GM23248 (cell line): Measurements from ENCODE around the gene MFSD6. TPM values are rescaled to one million over a fixed set of nuclear protein-coding genes. Genes with fewer than 3 reads are reported as not detected.

Source experiments
- DNase-seq: peaks from one replicate; pipeline ENCODE4 v3.0.0-alpha.2; 2015
- H2AFZ ChIP-seq: fragments of 200-600 bp; sonication (generic); 2 replicates; pipeline ENCODE4 v1.6.1; 2016; ENCODE audit warnings: antibody characterized with exemption
- H3F3A ChIP-seq: fragments of 200-600 bp; sonication (generic); 2 replicates; pipeline ENCODE4 v1.6.1; 2016; ENCODE audit warnings: mild to moderate bottlenecking, antibody characterized with exemption, mixed run types; ENCODE audit not compliant: insufficient read depth
- H3K27ac ChIP-seq: fragments of 200-600 bp; sonication (generic); 2 replicates; pipeline ENCODE4 v1.5.1; 2016; ENCODE audit warnings: mild to moderate bottlenecking
- H3K27me3 ChIP-seq: fragments of 200-600 bp; sonication (generic); replicated peaks from 2 replicates; pipeline ENCODE4 v1.6.1; 2016; ENCODE audit warnings: mild to moderate bottlenecking; ENCODE audit not compliant: insufficient read depth
- H3K36me3 ChIP-seq: fragments of 200-600 bp; sonication (generic); 2 replicates; pipeline ENCODE4 v1.6.1; 2016; ENCODE audit warnings: low read depth, mild to moderate bottlenecking
- H3K4me1 ChIP-seq: fragments of 200-600 bp; sonication (generic); 2 replicates; pipeline ENCODE4 v1.6.1; 2016; ENCODE audit warnings: mild to moderate bottlenecking; ENCODE audit not compliant: insufficient read depth
- H3K4me2 ChIP-seq: fragments of 200-600 bp; sonication (generic); one replicate; pipeline ENCODE4 v1.6.1; 2016; ENCODE audit warnings: mild to moderate bottlenecking; ENCODE audit not compliant: unreplicated experiment
- H3K4me3 ChIP-seq: fragments of 200-600 bp; sonication (generic); 2 replicates; pipeline ENCODE4 v1.5.1; 2016; ENCODE audit warnings: mild to moderate bottlenecking
- H3K79me2 ChIP-seq: fragments of 200-600 bp; sonication (generic); 2 replicates; pipeline ENCODE4 v1.6.1; 2016; ENCODE audit warnings: mild to moderate bottlenecking; ENCODE audit not compliant: insufficient read depth
- H3K9ac ChIP-seq: fragments of 200-600 bp; sonication (generic); 2 replicates; pipeline ENCODE4 v1.6.1; 2016; ENCODE audit warnings: mild to moderate bottlenecking
- H3K9me2 ChIP-seq: fragments of 200-600 bp; sonication (generic); 2 replicates; pipeline ENCODE4 v1.6.1; 2016; ENCODE audit warnings: mixed run types, mild to moderate bottlenecking, moderate library complexity; ENCODE audit not compliant: insufficient read depth
- H3K9me3 ChIP-seq: fragments of 200-600 bp; sonication (generic); one replicate; pipeline ENCODE4 v1.6.1; 2017; ENCODE audit warnings: low read depth
- H4K20me1 ChIP-seq: fragments of 200-600 bp; sonication (generic); 2 replicates; pipeline ENCODE4 v1.6.0; 2016; ENCODE audit not compliant: insufficient read depth
- EZH2 ChIP-seq: fragments of 200-600 bp; sonication (generic); IDR thresholded peaks from 2 replicates; pipeline ENCODE4 v1.6.1; 2018; ENCODE audit warnings: antibody characterized with exemption, mild to moderate bottlenecking; ENCODE audit not compliant: insufficient read depth, poor library complexity, severe bottlenecking
- EZH2phosphoT487 ChIP-seq: fragments of 200-600 bp; sonication (generic); IDR thresholded peaks from 2 replicates; pipeline ENCODE4 v1.6.1; 2018; ENCODE audit warnings: antibody characterized with exemption, moderate library complexity, mild to moderate bottlenecking, low read depth; ENCODE audit not compliant: insufficient read depth
- WGBS, 2 experiments: methylation state at CpG; one replicate each; pipeline ENCODE4 v1.1.6; 2015 to 2017; ENCODE audit warnings: low lambda C conversion rate in 2 of 2, low coverage in 1 of 2; ENCODE audit errors: missing lambda C conversion rate in 2 of 2; 5-methylcytosine and 5-hydroxymethylcytosine counted together
- in situ Hi-C: fragments of 300-500 bp; cut with MboI; formaldehyde crosslinking; loops from 2 replicates; pipeline ENCODE4 v1.15.0; 2020
- polyA plus RNA-seq: library from polyadenylated mRNA; unstranded; fragments of >200 nt; fragmentation: Nextera tagmentation; extraction: Ambion mirVana; gene quantifications from 2 replicates; pipeline ENCODE4 v1.2.1, GENCODE V29; 2016
- total RNA-seq: library from RNA; depleted of rRNA; stranded (reverse); fragments of >200 nt; shearing (Covaris generic); gene quantifications from 2 replicates; pipeline ENCODE4 v1.2.3, GENCODE V29; 2014

MFSD6 gene
- total and polyA plus RNA-seq, 2 experiments from 2014 or later, result 3.2 to 6.7 TPM

GRCh38 chr2:190460487-190460886, 52.3 kb downstream of the MFSD6 start:
- Histone ChIP-seq H3K36me3 (no peaks in the 10 kb centered on the region), H3K27ac (no peak overlapping the region), H4K20me1 (no peaks in the 10 kb centered on the region), H3F3A (no peaks in the 10 kb centered on the region), H3K4me2 (no peak overlapping the region), H3K9me3 (no peaks in the 10 kb centered on the region), H3K27me3 (no peaks in the 10 kb centered on the region), H3K79me2 (no peaks in the 10 kb centered on the region), H2AFZ (no peak overlapping the region), H3K9ac (no peak overlapping the region), H3K9me2 (no peaks in the 10 kb centered on the region), H3K4me1 (no peaks in the 10 kb centered on the region), H3K4me3 (no peak overlapping the region)
- WGBS, 2 experiments, result 65 to 68% methylated on average over 5 of the region's 5 CpGs
- DNase-seq, result no peak
- TF ChIP-seq EZH2phosphoT487, result no peak
- no peak for TF ChIP-seq EZH2
- in situ Hi-C loops, result no loop called here

DNA sequence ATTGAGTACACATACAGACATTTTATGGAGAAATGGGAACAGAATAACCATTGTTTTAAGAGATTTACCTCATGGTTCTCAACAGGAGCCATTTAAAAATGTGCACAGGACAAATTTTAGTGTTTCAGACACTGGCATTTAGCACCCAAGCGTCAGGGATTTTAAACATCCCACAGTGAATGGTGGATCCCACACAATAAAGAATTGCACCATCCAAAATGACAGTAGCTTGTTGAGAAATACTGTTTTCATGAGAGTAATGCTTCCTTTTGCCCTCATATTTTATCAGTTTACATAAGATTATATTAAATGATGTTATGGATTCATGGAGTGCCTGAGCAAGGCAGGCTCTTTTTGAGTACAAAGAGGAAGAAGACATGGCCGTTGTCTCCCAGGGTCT, 54.0 kb downstream of the MFSD6 start:
- Histone ChIP-seq H3K9me3 (no peaks in the 10 kb centered on the region), H3K79me2 (no peaks in the 10 kb centered on the region), H3K4me2 (no peak overlapping the region), H3K9ac (no peak overlapping the region), H4K20me1 (no peaks in the 10 kb centered on the region), H3K9me2 (no peaks in the 10 kb centered on the region), H3K4me1 (peaks cover 10% of the 10 kb centered on the region), H3K27ac (no peak overlapping the region), H3K36me3 (no peaks in the 10 kb centered on the region), H2AFZ (no peak overlapping the region), H3K27me3 (no peaks in the 10 kb centered on the region), H3F3A (no peaks in the 10 kb centered on the region), H3K4me3 (no peak overlapping the region)
- TF ChIP-seq EZH2phosphoT487 (no peak), EZH2 (no peak)
- DNase-seq, result no peak
- in situ Hi-C loops, result no loop called here
- WGBS, 2 experiments, result 64 to 69% methylated on average over 2 of the region's 2 CpGs

DNA sequence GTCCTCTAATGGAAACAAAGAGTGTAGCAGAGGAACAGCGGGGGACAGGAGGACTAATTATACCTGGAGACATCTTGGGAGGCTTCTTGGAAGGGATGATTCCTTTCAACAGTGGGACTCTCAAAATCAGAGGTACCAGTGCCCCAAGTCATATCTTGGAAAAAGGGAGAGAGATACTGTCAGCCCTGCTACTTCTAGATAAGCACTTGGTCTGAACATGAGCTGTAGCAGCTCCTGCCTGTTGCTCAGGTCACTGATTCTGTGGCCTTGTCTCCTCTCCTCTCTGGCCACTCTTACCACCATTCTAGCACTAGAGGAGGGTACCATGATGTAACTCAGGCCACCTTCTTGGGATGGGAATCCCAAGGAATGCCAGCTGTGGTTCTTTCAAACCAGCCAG, 54.5 kb downstream of the MFSD6 start:
- Histone ChIP-seq H2AFZ (no peak overlapping the region), H3K4me1 (peaks cover 14% of the 10 kb centered on the region), H3K4me3 (no peak overlapping the region), H3K9ac (no peak overlapping the region), H3K79me2 (no peaks in the 10 kb centered on the region), H3K27me3 (no peaks in the 10 kb centered on the region), H3K27ac (no peak overlapping the region), H3F3A (peaks cover under 1% of the 10 kb centered on the region), H3K9me3 (no peaks in the 10 kb centered on the region), H3K36me3 (no peaks in the 10 kb centered on the region), H3K4me2 (no peak overlapping the region), H3K9me2 (no peaks in the 10 kb centered on the region), H4K20me1 (no peaks in the 10 kb centered on the region)
- DNase-seq, result no peak
- in situ Hi-C loops, result no loop called here
- TF ChIP-seq EZH2phosphoT487, result no peak
- WGBS, 2 experiments, result 93 to 100% methylated on average over 1 of the region's 1 CpG

GRCh38 chr2:190465060-190465459, 56.9 kb downstream of the MFSD6 start:
- no peaks in the 10 kb centered on the region for H3K9me2 ChIP-seq
- H3K27ac ChIP-seq, result no peak overlapping the region
- H3K4me3 ChIP-seq, result no peak overlapping the region
- no peak overlapping the region for H3K4me2 ChIP-seq
- peaks cover 19% of the 10 kb centered on the region for H3F3A ChIP-seq
- H3K4me1 ChIP-seq, result peaks cover 38% of the 10 kb centered on the region
- in situ Hi-C loops, result no loop called here
- H3K79me2 ChIP-seq, result no peaks in the 10 kb centered on the region
- H2AFZ ChIP-seq, result no peak overlapping the region
- H4K20me1 ChIP-seq, result no peaks in the 10 kb centered on the region
- no peak for DNase-seq
- no peak for TF ChIP-seq EZH2phosphoT487
- no peak for TF ChIP-seq EZH2
- no peak overlapping the region for H3K9ac ChIP-seq
- H3K9me3 ChIP-seq, result no peaks in the 10 kb centered on the region
- no peaks in the 10 kb centered on the region for H3K27me3 ChIP-seq
- H3K36me3 ChIP-seq, result no peaks in the 10 kb centered on the region
- 61 to 72% methylated on average over 2 of the region's 2 CpGs for WGBS, 2 experiments
